Measurements from ENCODE around the gene WDFY3. TPM values are rescaled to one million over a fixed set of nuclear protein-coding genes. Genes with fewer than 3 reads are reported as not detected.

WDFY3 gene
- total RNA-seq, 4 donors from 2014 or later, result 35.9 to 146 (median 95.0) TPM

DNA sequence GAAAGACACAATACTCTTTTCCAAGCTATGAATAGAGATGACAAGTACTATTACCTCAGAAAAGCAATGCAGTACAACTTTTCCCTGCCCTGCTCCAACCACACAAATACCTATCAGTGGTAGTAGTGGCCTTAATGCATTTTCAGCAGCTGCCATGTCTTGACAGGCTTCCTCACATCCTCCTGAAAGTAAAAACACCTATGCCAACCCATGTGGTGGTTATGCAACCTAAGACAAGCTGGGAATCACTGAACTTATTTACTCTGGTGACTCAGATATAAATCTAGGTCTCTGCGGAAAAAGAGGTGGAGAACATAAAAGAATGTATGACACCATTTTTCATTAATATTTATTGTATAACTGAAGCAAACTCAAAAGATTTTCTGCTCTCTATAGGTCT is 14.5 kb downstream of the WDFY3 start:
- Histone ChIP-seq H3K4me3 (no peak overlapping the region), H3K36me3 (no peaks in the 10 kb centered on the region), H3K4me1 (peaks cover 0 to 7% of the 10 kb centered on the region in 2 donors), H3K27ac (no peak overlapping the region), H3K9me3 (no peaks in the 10 kb centered on the region), H3K27me3 (no peaks in the 10 kb centered on the region)
- no peak for DNase-seq
- intact Hi-C loops (cut with DNase I; ENCODE audit: low total_unique reads), result no loop called here
- TF ChIP-seq, protein P1, sequence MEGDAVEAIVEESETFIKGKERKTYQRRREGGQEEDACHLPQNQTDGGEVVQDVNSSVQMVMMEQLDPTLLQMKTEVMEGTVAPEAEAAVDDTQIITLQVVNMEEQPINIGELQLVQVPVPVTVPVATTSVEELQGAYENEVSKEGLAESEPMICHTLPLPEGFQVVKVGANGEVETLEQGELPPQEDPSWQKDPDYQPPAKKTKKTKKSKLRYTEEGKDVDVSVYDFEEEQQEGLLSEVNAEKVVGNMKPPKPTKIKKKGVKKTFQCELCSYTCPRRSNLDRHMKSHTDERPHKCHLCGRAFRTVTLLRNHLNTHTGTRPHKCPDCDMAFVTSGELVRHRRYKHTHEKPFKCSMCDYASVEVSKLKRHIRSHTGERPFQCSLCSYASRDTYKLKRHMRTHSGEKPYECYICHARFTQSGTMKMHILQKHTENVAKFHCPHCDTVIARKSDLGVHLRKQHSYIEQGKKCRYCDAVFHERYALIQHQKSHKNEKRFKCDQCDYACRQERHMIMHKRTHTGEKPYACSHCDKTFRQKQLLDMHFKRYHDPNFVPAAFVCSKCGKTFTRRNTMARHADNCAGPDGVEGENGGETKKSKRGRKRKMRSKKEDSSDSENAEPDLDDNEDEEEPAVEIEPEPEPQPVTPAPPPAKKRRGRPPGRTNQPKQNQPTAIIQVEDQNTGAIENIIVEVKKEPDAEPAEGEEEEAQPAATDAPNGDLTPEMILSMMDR (IDR thresholded peaks at IDR 0.05), result no peak
- TF ChIP-seq POLR2A (IDR thresholded peaks at IDR 0.05), result no peak

DNA sequence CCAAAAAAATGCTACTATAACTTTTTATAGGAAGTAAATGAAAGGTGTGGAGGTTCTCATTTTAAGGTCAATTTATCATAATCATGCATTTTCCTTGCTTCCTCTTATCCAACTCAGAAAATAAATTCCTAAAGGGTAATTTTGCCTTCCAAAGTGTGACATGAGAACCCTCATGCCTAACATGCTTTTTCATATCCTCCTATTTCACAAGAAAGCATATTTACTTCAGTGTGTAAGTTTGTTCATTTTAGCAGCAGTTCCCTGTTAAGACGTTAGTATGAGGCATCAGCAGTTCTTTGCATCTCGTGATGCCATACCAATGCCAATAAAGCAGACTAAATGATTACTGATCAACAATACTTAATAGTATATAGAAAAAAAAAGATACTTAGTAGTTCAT is 18.4 kb downstream of the WDFY3 start:
- intact Hi-C loops (cut with DNase I; ENCODE audit: low total_unique reads), result no loop called here
- Histone ChIP-seq H3K4me3 (no peak overlapping the region), H3K4me1 (peaks cover 0 to 6% of the 10 kb centered on the region in 2 donors), H3K9me3 (no peaks in the 10 kb centered on the region), H3K27ac (no peak overlapping the region), H3K36me3 (no peaks in the 10 kb centered on the region), H3K27me3 (no peaks in the 10 kb centered on the region)
- TF ChIP-seq, protein P1 (IDR thresholded peaks at IDR 0.05), result no peak
- TF ChIP-seq POLR2A (IDR thresholded peaks at IDR 0.05), result no peak
- DNase-seq, result no peak

DNA sequence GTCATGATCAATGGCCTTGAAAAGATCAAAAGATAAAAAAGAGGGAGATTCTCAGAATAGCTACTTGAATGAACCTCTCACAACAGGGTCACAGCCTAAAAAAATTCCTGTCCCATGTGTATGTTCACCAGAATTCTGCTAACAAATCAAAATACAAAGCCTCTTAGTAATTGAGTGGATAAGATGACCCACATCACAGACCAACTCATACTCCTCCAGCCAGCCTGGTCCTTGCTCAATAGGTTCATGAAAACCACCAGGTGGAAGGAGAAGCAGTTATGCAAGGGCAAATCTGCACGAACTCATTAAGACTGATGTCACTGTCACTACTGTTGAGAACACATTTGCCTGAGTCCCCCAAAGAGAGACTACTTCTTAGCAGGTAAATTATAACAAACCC is 21.5 kb downstream of the WDFY3 start:
- intact Hi-C loops (cut with DNase I; ENCODE audit: low total_unique reads), result no loop called here
- no peak for TF ChIP-seq POLR2A (IDR thresholded peaks at IDR 0.05)
- TF ChIP-seq, protein P1 (IDR thresholded peaks at IDR 0.05), result no peak
- no peak for DNase-seq
- no peak overlapping the region for H3K27ac ChIP-seq
- H3K36me3 ChIP-seq, result no peaks in the 10 kb centered on the region
- H3K9me3 ChIP-seq, result peaks cover 0 to 10% of the 10 kb centered on the region in 2 donors
- no peak overlapping the region for H3K4me3 ChIP-seq
- H3K27me3 ChIP-seq, result no peaks in the 10 kb centered on the region
- H3K4me1 ChIP-seq, result no peaks in the 10 kb centered on the region

DNA sequence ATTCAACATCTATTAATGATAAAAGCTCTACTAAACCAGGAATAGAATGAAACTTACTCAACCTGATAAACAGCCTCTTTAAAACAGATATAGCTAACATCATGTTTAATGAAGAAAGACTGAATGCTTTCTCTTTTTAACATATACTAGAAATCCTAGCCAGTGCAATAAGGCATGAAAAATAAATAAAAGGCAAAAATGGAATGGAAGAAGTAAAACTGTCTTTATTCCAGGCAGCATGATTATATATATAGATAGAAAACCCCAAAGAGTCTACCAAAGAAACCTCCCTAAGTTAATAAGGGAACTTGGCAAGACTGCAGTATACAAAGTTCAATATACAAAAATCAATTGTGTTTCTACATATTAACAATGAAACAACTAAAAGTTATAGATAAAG is 25.5 kb downstream of the WDFY3 start:
- intact Hi-C loops (cut with DNase I; ENCODE audit: low total_unique reads), result no loop called here
- Histone ChIP-seq H3K9me3 (peaks cover 0 to 10% of the 10 kb centered on the region in 2 donors), H3K36me3 (no peaks in the 10 kb centered on the region), H3K4me1 (peaks cover 4 to 5% of the 10 kb centered on the region in 2 donors), H3K4me3 (no peak overlapping the region), H3K27me3 (no peaks in the 10 kb centered on the region), H3K27ac (no peak overlapping the region)
- no peak for DNase-seq
- TF ChIP-seq, protein P1 (IDR thresholded peaks at IDR 0.05), result no peak
- no peak for TF ChIP-seq POLR2A (IDR thresholded peaks at IDR 0.05)

DNA sequence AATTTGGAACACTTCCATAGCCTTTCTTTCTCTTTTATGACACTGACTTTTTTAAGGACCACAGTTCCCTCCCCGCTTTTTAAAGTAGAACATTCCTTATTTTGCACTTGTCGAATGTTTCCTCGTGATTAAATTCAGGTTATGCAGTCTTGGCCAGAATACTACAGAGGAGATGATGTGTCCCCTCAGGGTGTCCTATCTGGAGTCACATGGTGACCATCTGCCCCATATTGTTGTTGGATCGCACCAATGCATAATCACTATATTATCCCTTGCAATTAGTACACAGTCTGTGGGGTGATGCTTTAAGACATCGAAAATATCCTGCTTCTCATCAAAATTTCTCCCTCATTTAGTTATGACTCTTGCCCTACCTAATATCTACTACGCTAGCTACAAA is 27.4 kb downstream of the WDFY3 start:
- TF ChIP-seq, protein P1 (IDR thresholded peaks at IDR 0.05), result no peak
- no peak for TF ChIP-seq POLR2A (IDR thresholded peaks at IDR 0.05)
- peaks cover 0 to 10% of the 10 kb centered on the region in 2 donors for H3K9me3 ChIP-seq
- DNase-seq, result no peak
- H3K36me3 ChIP-seq, result no peaks in the 10 kb centered on the region
- H3K4me1 ChIP-seq, result peaks cover 4 to 5% of the 10 kb centered on the region in 2 donors
- no peak overlapping the region for H3K27ac ChIP-seq
- intact Hi-C loops (cut with DNase I; ENCODE audit: low total_unique reads), result no loop called here
- no peaks in the 10 kb centered on the region for H3K27me3 ChIP-seq
- H3K4me3 ChIP-seq, result no peak overlapping the region

All from uterus (tissue), 4 donors.